Breast epithelium (tissue), 3 donors: Measurements from ENCODE around the gene FZD10.

Source experiments
- POLR2A ChIP-seq: fragments of 450-650 bp; IDR thresholded peaks from one replicate; pipeline ENCODE4 v1.6.1; 2016; ENCODE audit warnings: antibody characterized with exemption, mild to moderate bottlenecking, moderate library complexity
- POLR2AphosphoS5 ChIP-seq, 3 donors: sonication (generic); formaldehyde crosslinking; IDR thresholded peaks; one replicate each; pipeline ENCODE4 v1.6.1; 2017; ENCODE audit warnings: antibody characterized with exemption in 3 of 3
- TF ChIP-seq, protein P1 (sequence below), 3 donors: fragments of 450-650 bp; IDR thresholded peaks; one replicate each; pipeline ENCODE4 v1.5.1; 2016 to 2017; ENCODE audit warnings: antibody characterized with exemption in 3 of 3, mild to moderate bottlenecking in 3 of 3, moderate library complexity in 3 of 3

DNA sequence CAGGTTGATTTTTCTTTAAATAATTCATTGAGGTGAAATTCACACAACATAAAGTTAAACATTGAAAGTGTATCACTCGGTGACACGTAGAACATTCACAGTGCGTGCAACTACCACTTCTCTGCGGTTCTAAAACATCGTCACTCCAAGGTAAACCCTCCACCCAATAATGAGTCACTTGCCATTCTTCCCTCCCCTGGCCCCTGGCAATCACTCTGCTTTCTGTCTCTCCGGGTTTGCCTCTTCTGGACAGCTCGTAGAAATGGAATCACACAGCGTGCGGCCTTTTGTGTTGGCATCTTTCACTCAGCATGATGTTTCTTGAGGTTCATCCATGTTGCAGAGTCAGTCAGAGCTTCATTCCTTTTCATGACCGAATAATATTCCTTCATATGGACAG lies 18.9 kb downstream of the FZD10 start:
- TF ChIP-seq, protein P1, sequence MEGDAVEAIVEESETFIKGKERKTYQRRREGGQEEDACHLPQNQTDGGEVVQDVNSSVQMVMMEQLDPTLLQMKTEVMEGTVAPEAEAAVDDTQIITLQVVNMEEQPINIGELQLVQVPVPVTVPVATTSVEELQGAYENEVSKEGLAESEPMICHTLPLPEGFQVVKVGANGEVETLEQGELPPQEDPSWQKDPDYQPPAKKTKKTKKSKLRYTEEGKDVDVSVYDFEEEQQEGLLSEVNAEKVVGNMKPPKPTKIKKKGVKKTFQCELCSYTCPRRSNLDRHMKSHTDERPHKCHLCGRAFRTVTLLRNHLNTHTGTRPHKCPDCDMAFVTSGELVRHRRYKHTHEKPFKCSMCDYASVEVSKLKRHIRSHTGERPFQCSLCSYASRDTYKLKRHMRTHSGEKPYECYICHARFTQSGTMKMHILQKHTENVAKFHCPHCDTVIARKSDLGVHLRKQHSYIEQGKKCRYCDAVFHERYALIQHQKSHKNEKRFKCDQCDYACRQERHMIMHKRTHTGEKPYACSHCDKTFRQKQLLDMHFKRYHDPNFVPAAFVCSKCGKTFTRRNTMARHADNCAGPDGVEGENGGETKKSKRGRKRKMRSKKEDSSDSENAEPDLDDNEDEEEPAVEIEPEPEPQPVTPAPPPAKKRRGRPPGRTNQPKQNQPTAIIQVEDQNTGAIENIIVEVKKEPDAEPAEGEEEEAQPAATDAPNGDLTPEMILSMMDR (IDR thresholded peaks at IDR 0.05): no peak
- no peak for TF ChIP-seq POLR2A
- TF ChIP-seq POLR2AphosphoS5 (IDR thresholded peaks at IDR 0.05): no peak
